Measurements from ENCODE around the gene WNT9B. TPM values are rescaled to one million over a fixed set of nuclear protein-coding genes. Genes with fewer than 3 reads are reported as not detected.

WNT9B gene
- polyA plus RNA-seq, 1 donor from 2014 or later, result not detected

- Histone ChIP-seq H3K4me2 (ENCODE audit: low read length) (no peak overlapping the region), H3K79me2 (replicated peaks; ENCODE audit: insufficient read depth, low read length) (no peaks in the 10 kb centered on the region), H3F3A (ENCODE audit: insufficient read depth, low read length, poor library complexity, severe bottlenecking) (no peaks in the 10 kb centered on the region), H3K27ac (ENCODE audit: low read length) (no peak overlapping the region), H3K36me3 (ENCODE audit: insufficient read depth, low read length) (no peaks in the 10 kb centered on the region), H3K27me3 (ENCODE audit: insufficient read depth, low read depth, low read length) (peaks cover 64% of the 10 kb centered on the region), H2AFZ (ENCODE audit: low read depth, low read length) (no peak overlapping the region), H3K9ac (ENCODE audit: low read length) (no peak overlapping the region), H3K4me3 (ENCODE audit: low read length) (no peak overlapping the region), H3K9me3 (ENCODE audit: low read length) (no peaks in the 10 kb centered on the region), H3K9me2 (ENCODE audit: insufficient read depth, low read length) (no peaks in the 10 kb centered on the region), H4K20me1 (ENCODE audit: insufficient read depth) (no peaks in the 10 kb centered on the region)
- TF ChIP-seq RAD21 (conservative IDR thresholded peaks at IDR 0.05) (no peak), POLR2AphosphoS5 (IDR thresholded peaks at IDR 0.05) (no peak), REST (IDR thresholded peaks at IDR 0.05; ENCODE audit: borderline replicate concordance) (no peak), EZH2 (IDR thresholded peaks at IDR 0.05; ENCODE audit: borderline replicate concordance, insufficient read depth, low read length, poor library complexity, severe bottlenecking) (no peak), MXI1 (conservative IDR thresholded peaks at IDR 0.05; ENCODE audit: poor library complexity, severe bottlenecking) (no peak), CTCF (IDR thresholded peaks at IDR 0.05; ENCODE audit: poor library complexity, severe bottlenecking) (no peak), TAF1 (IDR thresholded peaks at IDR 0.05; ENCODE audit: low read depth) (no peak), SMC3 (conservative IDR thresholded peaks at IDR 0.05; ENCODE audit: poor library complexity) (no peak), EP300 (conservative IDR thresholded peaks at IDR 0.05; ENCODE audit: poor library complexity, severe bottlenecking) (no peak)
These were observed 36.9 kb upstream of the WNT9B start for GRCh38 chr17:46814446-46814845.

DNA sequence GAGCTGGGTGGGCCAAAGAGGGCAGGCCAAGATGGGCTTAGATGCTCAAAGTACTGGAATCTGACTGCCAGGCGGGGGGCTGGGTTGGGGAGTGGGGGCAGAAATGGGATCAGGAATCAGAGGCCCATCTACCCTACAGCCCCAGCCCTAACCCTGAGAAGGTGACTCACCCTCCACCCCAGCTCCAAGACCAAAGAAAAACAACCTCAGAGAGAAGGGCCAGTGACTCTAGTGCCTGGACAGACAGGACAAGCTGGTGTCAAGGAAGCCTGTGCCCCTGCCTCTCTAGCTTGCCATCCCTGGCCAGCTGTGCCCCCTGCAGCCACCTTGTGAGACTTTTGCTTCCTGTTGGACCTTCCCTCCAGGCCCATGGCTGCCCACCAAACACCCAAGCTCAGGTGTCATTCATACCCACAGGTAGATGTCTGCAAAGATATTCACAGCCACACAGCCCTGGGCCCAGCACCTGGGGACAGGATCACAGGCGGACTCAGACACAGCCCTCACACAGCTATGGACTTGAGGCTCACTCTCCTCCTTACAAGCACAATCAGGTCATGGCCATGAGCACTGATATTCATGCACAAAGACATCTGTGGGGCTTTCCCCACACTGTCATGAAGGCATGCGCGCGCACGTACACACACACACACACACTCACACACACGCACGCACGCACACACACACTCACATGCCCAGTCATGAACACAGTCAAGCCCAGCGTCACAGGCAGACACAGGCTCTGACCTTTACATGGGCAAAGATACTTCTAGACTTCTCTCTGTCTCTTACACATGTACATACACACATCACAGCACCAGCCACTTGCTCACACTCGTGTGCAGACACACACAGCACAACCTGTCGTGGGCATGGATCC lies 35.7 kb upstream of the WNT9B start:
- no peak overlapping the region for H3K27ac ChIP-seq (ENCODE audit: low read length)
- H2AFZ ChIP-seq (ENCODE audit: low read depth, low read length), result no peak overlapping the region
- H3K36me3 ChIP-seq (ENCODE audit: insufficient read depth, low read length), result no peaks in the 10 kb centered on the region
- H3K9me2 ChIP-seq (ENCODE audit: insufficient read depth, low read length), result no peaks in the 10 kb centered on the region
- H3K79me2 ChIP-seq (replicated peaks; ENCODE audit: insufficient read depth, low read length), result no peaks in the 10 kb centered on the region
- no peak overlapping the region for H3K4me2 ChIP-seq (ENCODE audit: low read length)
- H3K9ac ChIP-seq (ENCODE audit: low read length), result no peak overlapping the region
- H4K20me1 ChIP-seq (ENCODE audit: insufficient read depth), result no peaks in the 10 kb centered on the region
- no peak overlapping the region for H3K4me3 ChIP-seq (ENCODE audit: low read length)
- H3K9me3 ChIP-seq (ENCODE audit: low read length), result no peaks in the 10 kb centered on the region
- no peaks in the 10 kb centered on the region for H3F3A ChIP-seq (ENCODE audit: insufficient read depth, low read length, poor library complexity, severe bottlenecking)
- no peak for TF ChIP-seq RAD21 (conservative IDR thresholded peaks at IDR 0.05)
- no peak for TF ChIP-seq MXI1 (conservative IDR thresholded peaks at IDR 0.05; ENCODE audit: poor library complexity, severe bottlenecking)
- TF ChIP-seq EZH2 (IDR thresholded peaks at IDR 0.05; ENCODE audit: borderline replicate concordance, insufficient read depth, low read length, poor library complexity, severe bottlenecking), result no peak
- TF ChIP-seq POLR2AphosphoS5 (IDR thresholded peaks at IDR 0.05), result no peak
- no peak for TF ChIP-seq TAF1 (IDR thresholded peaks at IDR 0.05; ENCODE audit: low read depth)
- no peak for TF ChIP-seq REST (IDR thresholded peaks at IDR 0.05; ENCODE audit: borderline replicate concordance)
- TF ChIP-seq SMC3 (conservative IDR thresholded peaks at IDR 0.05; ENCODE audit: poor library complexity), result no peak
- no peak for TF ChIP-seq EP300 (conservative IDR thresholded peaks at IDR 0.05; ENCODE audit: poor library complexity, severe bottlenecking)
- no peak for TF ChIP-seq CTCF (IDR thresholded peaks at IDR 0.05; ENCODE audit: poor library complexity, severe bottlenecking)
- H3K27me3 ChIP-seq (ENCODE audit: insufficient read depth, low read depth, low read length), result peaks cover 77% of the 10 kb centered on the region
